AG09319 (cell line): ENCODE results near the gene PAQR6.

Experiments used
- DNase-seq: peaks from one replicate; pipeline ENCODE4 v3.0.0-alpha.2; 2010; ENCODE audit warnings: low read depth; ENCODE audit errors: extremely low read depth
- TF ChIP-seq, protein P1 (sequence below): IDR thresholded peaks from 2 replicates; pipeline ENCODE4 v1.5.1; 2011; ENCODE audit warnings: low read depth, mild to moderate bottlenecking, inconsistent platforms, low read length, moderate library complexity

Gene PAQR6

GRCh38 chr1:156242738-156243137 lies 5.1 kb downstream of the PAQR6 start:
- DNase-seq, result no peak
- TF ChIP-seq, protein P1, sequence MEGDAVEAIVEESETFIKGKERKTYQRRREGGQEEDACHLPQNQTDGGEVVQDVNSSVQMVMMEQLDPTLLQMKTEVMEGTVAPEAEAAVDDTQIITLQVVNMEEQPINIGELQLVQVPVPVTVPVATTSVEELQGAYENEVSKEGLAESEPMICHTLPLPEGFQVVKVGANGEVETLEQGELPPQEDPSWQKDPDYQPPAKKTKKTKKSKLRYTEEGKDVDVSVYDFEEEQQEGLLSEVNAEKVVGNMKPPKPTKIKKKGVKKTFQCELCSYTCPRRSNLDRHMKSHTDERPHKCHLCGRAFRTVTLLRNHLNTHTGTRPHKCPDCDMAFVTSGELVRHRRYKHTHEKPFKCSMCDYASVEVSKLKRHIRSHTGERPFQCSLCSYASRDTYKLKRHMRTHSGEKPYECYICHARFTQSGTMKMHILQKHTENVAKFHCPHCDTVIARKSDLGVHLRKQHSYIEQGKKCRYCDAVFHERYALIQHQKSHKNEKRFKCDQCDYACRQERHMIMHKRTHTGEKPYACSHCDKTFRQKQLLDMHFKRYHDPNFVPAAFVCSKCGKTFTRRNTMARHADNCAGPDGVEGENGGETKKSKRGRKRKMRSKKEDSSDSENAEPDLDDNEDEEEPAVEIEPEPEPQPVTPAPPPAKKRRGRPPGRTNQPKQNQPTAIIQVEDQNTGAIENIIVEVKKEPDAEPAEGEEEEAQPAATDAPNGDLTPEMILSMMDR, result no peak

DNA sequence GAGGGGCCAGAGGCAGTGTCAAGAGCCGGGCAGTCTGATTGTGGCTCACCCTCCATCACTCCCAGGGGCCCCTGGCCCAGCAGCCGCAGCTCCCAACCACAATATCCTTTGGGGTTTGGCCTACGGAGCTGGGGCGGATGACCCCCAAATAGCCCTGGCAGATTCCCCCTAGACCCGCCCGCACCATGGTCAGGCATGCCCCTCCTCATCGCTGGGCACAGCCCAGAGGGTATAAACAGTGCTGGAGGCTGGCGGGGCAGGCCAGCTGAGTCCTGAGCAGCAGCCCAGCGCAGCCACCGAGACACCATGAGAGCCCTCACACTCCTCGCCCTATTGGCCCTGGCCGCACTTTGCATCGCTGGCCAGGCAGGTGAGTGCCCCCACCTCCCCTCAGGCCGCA lies 5.9 kb downstream of the PAQR6 start, which contains the start of gene BGLAP:
Gene BGLAP (plus strand): TSS at position 259 of the 400 bp plus-strand sequence. CDS start 48 bp downstream, at position 307.
- TF ChIP-seq, protein P1, result no peak
- no peak for DNase-seq

GRCh38 chr1:156241311-156241811 lies 6.5 kb downstream of the PAQR6 start:
- TF ChIP-seq, protein P1, result no peak

GRCh38 chr1:156238248-156238647 lies 9.6 kb downstream of the PAQR6 start:
- no peak for DNase-seq
- TF ChIP-seq, protein P1, result no peak

More at GRCh38 chr1:156241311-156241811, 6.5 kb downstream of the PAQR6 start:
- no peak for DNase-seq

- DNase-seq, result no peak
- TF ChIP-seq, protein P1, result no peak
Measured at GRCh38 chr1:156236164-156236563, 11.7 kb downstream of the PAQR6 start.

GRCh38 chr1:156233426-156234127 lies 14.3 kb downstream of the PAQR6 start:
- DNase-seq, result peak; percentile 34
- TF ChIP-seq, protein P1, result no peak

GRCh38 chr1:156232201-156232894 lies 15.5 kb downstream of the PAQR6 start:
- no peak for DNase-seq
- TF ChIP-seq, protein P1, result no peak
